ENCODE results near the gene APOB.

APOB gene

GRCh38 chr2:21017748-21018276, 26.1 kb downstream of the APOB start:
- DNase-seq, result no peak

DNA sequence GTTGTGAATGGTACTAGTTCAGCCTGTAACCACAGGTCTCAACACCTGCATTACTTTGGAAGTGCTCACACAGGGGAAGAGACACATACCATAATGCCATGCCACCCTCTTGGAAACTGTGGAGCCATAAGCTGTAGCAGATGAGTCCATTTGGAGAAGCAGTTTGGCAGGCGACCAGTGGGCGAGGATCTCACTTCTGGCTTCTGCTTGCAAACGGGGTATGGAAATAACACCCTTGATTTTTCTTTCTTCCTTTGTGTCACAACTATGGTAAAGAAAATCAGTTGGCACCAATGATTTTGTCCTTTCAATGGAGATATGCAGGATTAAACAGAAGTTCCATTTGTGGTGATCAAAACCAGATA, 28.6 kb downstream of the APOB start:
- DNase-seq, result no peak

- no peak for DNase-seq
Measured at GRCh38 chr2:21014364-21015280, 29.3 kb downstream of the APOB start.

GRCh38 chr2:21013043-21013816, 30.6 kb downstream of the APOB start:
- DNase-seq, result no peak

GRCh38 chr2:21012557-21012937, 31.3 kb downstream of the APOB start:
- DNase-seq, result no peak

GRCh38 chr2:21011876-21012556, 31.9 kb downstream of the APOB start:
- no peak for DNase-seq

DNA sequence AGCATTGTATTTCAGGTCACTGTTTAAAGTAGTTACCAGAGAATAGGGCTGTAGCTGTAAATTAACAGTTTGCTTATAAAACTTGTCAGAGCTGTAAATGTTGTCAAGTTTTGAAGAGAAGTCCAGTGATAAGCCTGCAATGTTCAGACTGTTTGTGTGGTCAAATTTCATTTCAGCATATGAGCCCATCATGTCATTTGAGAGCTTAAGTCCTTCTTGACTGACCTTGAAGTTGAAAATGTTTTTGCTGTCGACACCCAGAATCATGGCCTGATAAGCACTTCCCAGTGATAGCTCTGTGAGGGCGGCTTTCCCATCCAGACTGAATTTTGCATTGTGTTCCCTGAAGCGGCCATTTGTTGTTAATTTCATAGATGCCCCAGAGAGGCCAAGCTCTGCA, 32.4 kb downstream of the APOB start:
- no peak for DNase-seq

GRCh38 chr2:21010813-21011439, 32.9 kb downstream of the APOB start:
- no peak for DNase-seq

GRCh38 chr2:21009662-21010225, 34.1 kb downstream of the APOB start:
- DNase-seq, result no peak

DNA sequence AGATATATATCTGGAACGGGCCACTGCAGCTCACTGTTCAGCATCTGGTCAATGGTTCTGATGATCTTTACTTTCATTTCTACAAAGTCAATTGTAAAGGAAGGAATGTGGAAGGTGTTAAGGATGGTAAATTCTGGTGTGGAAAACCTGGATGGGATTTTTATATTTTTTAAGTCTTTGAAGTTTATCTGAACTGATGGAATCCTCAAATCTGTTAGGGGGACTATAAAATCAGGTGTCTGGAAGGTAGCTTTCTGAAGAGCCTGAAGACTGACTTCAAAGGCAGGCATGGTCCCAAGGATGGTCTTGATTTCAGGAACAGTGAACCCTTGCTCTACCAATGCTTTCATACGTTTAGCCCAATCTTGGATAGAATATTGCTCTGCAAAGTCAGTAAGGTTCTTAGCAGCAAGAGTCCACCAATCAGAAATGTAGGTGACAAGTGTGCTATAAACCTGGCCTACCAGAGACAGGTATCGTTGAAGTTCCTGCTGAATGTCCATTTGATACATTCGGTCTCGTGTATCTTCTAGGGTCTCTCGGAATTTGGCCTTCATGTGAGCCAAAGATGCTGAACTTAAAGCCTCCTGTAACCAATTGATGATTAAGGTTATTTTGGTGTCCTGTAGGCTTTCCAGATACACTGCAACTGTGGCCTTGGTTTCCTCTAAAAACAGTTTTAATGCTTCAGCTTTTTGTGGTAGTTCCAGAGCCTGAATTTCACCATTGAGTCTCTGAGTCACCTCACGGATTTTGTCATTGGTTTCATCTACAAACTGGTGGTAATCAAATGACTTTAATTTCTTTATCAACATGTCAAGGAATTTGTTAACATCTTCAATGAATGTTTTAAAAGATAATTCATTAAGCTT, 34.8 kb downstream of the APOB start:
- no peak for DNase-seq

GRCh38 chr2:21008014-21008789, 35.7 kb downstream of the APOB start:
- DNase-seq, result no peak

DNA sequence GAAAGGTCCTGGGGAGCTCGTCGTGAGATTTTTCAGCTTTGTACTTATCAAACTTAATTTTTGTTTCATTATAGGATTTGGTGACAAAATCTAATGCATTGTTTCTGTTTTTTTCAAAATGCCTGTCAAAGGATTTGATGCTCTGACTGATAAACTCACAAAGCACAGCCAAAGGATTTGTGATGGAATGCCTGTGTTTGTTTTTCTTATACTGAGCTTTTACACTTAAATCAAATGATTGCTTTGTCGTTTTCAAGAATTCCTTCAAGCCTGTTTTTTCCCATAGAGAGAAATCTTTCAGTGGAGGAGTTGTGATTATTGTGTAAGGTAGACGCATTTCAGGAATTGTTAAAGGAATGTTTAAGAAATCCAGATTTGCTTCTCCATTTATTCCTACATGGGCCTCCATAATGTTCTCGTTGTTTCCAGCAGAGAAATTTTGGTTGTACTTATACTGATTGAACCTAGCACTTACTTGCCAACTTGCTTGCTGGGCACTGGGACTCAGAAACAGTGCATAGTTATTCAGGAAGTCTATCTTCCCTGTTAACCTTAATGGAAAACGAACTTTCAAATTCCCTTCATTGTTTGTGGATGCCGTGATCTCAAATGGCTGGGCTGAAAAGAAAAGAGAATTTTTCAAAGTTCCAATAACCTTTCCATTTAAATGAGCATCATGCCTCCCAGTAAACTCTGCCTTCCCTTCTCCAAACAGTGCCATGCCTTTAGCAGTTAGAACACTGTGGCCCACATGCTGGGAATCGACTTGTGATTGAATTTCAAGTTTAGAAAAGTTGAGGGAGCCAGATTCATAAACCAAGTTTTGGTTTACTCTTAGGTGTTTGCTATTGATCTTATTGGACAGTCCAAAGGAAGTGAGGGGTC, 36.5 kb downstream of the APOB start:
- DNase-seq, result no peak

GRCh38 chr2:21006423-21007128, 37.3 kb downstream of the APOB start:
- DNase-seq, result no peak

- DNase-seq, result no peak
Measured at GRCh38 chr2:21005700-21006422, 38.0 kb downstream of the APOB start.

DNA sequence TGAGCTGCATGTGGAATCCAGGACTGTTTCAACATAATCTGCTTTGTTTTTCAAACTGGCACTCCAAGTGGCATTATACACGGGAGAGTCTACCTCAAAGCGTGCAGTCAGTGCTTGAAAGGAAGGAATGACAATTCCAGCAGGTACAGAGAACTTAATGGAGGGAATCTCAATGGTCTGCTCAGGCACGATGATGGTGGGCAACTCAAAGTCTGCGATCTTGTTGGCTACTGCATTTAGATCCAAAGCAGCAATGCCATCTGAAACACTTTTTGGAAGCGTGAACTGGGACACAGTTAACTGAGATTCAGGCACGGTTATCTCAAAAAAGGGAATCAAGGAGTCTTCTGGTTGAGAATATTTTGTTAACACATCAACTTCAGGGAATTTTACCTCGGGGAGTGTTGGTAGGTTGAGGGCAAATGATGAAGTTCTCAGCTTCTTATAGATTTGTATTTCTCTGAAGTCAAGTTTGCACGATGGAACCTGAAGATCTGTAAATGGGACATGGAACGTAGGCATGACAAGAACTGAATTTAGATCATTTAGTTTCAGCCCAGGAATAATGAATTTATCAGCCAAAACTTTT, 38.7 kb downstream of the APOB start:
- DNase-seq, result no peak

DNA sequence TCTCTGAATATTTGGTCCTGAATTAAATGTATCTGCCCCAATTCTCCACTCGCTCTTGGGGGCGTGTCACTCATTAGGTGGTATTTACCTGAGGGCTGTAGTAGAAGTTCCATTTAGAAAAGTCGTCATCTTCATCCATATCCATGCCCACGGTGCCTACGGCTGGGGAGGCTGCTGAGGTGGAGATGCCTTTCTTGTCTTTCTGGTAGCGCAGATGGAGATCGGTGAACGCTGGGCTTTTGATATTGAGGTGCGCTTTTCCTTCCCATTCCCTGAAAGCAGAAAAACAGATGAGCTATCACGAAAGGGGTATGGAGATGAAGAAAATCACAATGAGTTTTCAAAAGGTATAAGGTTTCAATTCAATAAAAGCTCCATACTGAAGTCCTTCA, 39.7 kb downstream of the APOB start:
- no peak for DNase-seq

DNA sequence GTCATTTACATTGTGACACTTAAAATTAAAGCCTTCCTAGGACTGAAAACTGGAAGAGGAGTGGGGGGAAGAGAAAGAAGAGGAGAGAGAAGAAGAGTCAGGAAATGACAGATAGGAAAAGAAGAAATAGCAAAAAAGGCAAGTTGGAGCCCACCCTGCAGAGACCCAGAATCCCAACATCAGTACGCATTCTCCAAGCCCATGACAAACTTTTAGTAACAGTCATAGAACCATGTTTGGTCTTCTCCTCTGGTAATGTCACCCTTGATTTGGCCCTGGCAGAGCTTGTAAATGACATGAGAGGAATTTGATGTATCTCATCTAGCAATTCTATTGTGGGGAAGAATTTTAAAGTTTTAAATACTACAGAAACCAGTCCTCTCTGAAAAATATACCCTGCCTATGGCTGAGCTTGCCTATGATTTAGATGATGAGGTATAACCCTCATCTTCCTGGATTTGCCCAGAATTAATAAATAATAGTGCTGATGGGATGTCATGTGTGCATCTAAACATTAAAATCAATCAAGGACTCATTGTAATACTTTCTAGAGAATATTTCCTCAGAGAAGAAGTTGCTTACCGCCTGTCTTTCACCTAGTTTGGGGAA, 40.2 kb downstream of the APOB start:
- no peak for DNase-seq

Data from NCI-H1105 (cell line).